H54 (cell line): ENCODE measurements around the gene PBOV1.

Experiments
- DNase-seq: peaks from one replicate; pipeline ENCODE4 v3.0.0; 2011; ENCODE audit warnings: low spot score, mixed read lengths; ENCODE audit not compliant: insufficient read length
- FAIRE-seq: peaks from 3 replicates; lab custom pipeline; 2011; peaks lifted over from hg19 to GRCh38; lab: Jason Lieb, UNC
- POLR2A ChIP-seq: IDR thresholded peaks from 2 replicates; pipeline ENCODE4 v1.6.1; 2011; ENCODE audit warnings: low read depth, mild to moderate bottlenecking, low read length

Gene PBOV1

GRCh38 chr6:138205437-138206094 is 12.7 kb downstream of the PBOV1 start:
- FAIRE-seq (no peak), DNase-seq (no peak)
- TF ChIP-seq POLR2A = no peak

GRCh38 chr6:138204792-138205384 is 13.4 kb downstream of the PBOV1 start:
- FAIRE-seq (no peak), DNase-seq (no peak)
- no peak for TF ChIP-seq POLR2A

- DNase-seq (no peak), FAIRE-seq (no peak)
- no peak for TF ChIP-seq POLR2A
These were observed 14.0 kb downstream of the PBOV1 start for GRCh38 chr6:138204303-138204702.

- DNase-seq = no peak
- no peak for TF ChIP-seq POLR2A
- no peak for FAIRE-seq
These were observed 15.0 kb downstream of the PBOV1 start for GRCh38 chr6:138203315-138203714.

GRCh38 chr6:138201836-138202235 is 16.5 kb downstream of the PBOV1 start:
- FAIRE-seq (no peak), DNase-seq (no peak)
- TF ChIP-seq POLR2A = no peak

- DNase-seq = no peak
- TF ChIP-seq POLR2A = no peak
- no peak for FAIRE-seq
These were observed 19.7 kb downstream of the PBOV1 start for GRCh38 chr6:138198430-138199091.

GRCh38 chr6:138197570-138197969 is 20.7 kb downstream of the PBOV1 start:
- DNase-seq = no peak
- no peak for FAIRE-seq
- TF ChIP-seq POLR2A = no peak

GRCh38 chr6:138196122-138196738 is 22.1 kb downstream of the PBOV1 start:
- DNase-seq = no peak
- no peak for TF ChIP-seq POLR2A
- no peak for FAIRE-seq

- FAIRE-seq = no peak
These were observed 24.0 kb downstream of the PBOV1 start for GRCh38 chr6:138194287-138194686.

GRCh38 chr6:138188278-138188941 is 29.9 kb downstream of the PBOV1 start:
- no peak for FAIRE-seq

More at GRCh38 chr6:138194287-138194686, 24.0 kb downstream of the PBOV1 start:
- DNase-seq = no peak
- no peak for TF ChIP-seq POLR2A

GRCh38 chr6:138187156-138187555 is 31.1 kb downstream of the PBOV1 start:
- no peak for DNase-seq
- no peak for TF ChIP-seq POLR2A
- FAIRE-seq = no peak

More at GRCh38 chr6:138188278-138188941, 29.9 kb downstream of the PBOV1 start:
- no peak for TF ChIP-seq POLR2A
- DNase-seq = no peak

GRCh38 chr6:138184230-138184629 is 34.1 kb downstream of the PBOV1 start:
- TF ChIP-seq POLR2A = no peak
- no peak for FAIRE-seq
- DNase-seq = no peak

- no peak for TF ChIP-seq POLR2A
- DNase-seq = no peak
- FAIRE-seq = no peak
These were observed 34.5 kb downstream of the PBOV1 start for GRCh38 chr6:138183790-138184134.
